CD14-positive monocyte (primary cell): ENCODE measurements around the gene SEC24D. TPM values are rescaled to one million over a fixed set of nuclear protein-coding genes. Genes with fewer than 3 reads are reported as not detected.

Source experiments
- DNase-seq, 3 donors: peaks; one replicate each; pipeline ENCODE4 v3.0.0-alpha.2; 2011 to 2022
- H2AFZ ChIP-seq: 2 replicates; pipeline ENCODE4 v1.6.0; 2012; ENCODE audit warnings: mild to moderate bottlenecking, low read depth, low read length, inconsistent platforms; ENCODE audit not compliant: insufficient read depth, poor library complexity, severe bottlenecking
- H3K27ac ChIP-seq, 2 donors: 1 replicate in 1 of 2; 2 replicates in 1 of 2; pipeline ENCODE4 v1.5.1; 2012 to 2013; ENCODE audit warnings: low read length in 2 of 2, control low read depth in 1 of 2, inconsistent platforms in 1 of 2, low read depth in 1 of 2, mild to moderate bottlenecking in 1 of 2
- H3K27me3 ChIP-seq, 2 donors: one replicate each; pipeline versions ENCODE4 v1.6.0 to v1.6.1; 2011 to 2013; ENCODE audit warnings: low read length in 2 of 2; ENCODE audit not compliant: control insufficient read depth in 2 of 2, insufficient read depth in 2 of 2
- H3K36me3 ChIP-seq, 2 donors: replicated peaks in 1 of 2; 1 replicate in 1 of 2; 2 replicates in 1 of 2; pipeline versions ENCODE4 v1.5.1 to v1.6.1; 2012 to 2013; ENCODE audit warnings: low read length in 2 of 2, control low read depth in 1 of 2, inconsistent platforms in 1 of 2, mild to moderate bottlenecking in 1 of 2; ENCODE audit not compliant: insufficient read depth in 2 of 2, control insufficient read depth in 1 of 2
- H3K4me1 ChIP-seq, 2 donors: 1 replicate in 1 of 2; 2 replicates in 1 of 2; pipeline versions ENCODE4 v1.5.1 to v1.6.1; 2012 to 2013; ENCODE audit warnings: low read length in 2 of 2, control low read depth in 1 of 2, inconsistent platforms in 1 of 2, mild to moderate bottlenecking in 1 of 2, moderate library complexity in 1 of 2; ENCODE audit not compliant: insufficient read depth in 2 of 2, control insufficient read depth in 1 of 2
- H3K4me2 ChIP-seq: replicated peaks from 2 replicates; pipeline ENCODE3; 2012; ENCODE audit warnings: low read length, moderate library complexity, mild to moderate bottlenecking; ENCODE audit not compliant: poor library complexity, severe bottlenecking; ENCODE audit errors: extremely low read depth
- H3K4me3 ChIP-seq, 3 experiments: fragments of 200-600 bp in 1 of 3; sonication (generic) in 1 of 3; replicated peaks in 1 of 3; 1 replicate in 2 of 3; 2 replicates in 1 of 3; pipeline ENCODE4 v1.5.1; 2011 to 2013; ENCODE audit warnings: low read length in 3 of 3, mild to moderate bottlenecking in 3 of 3, control low read depth in 2 of 3, low read depth in 2 of 3, inconsistent platforms in 1 of 3, moderate library complexity in 1 of 3
- H3K79me2 ChIP-seq: 2 replicates; pipeline ENCODE4 v1.6.0; 2012; ENCODE audit warnings: mild to moderate bottlenecking, control low read depth, inconsistent platforms, low read length, moderate library complexity; ENCODE audit not compliant: insufficient read depth
- H3K9ac ChIP-seq: 2 replicates; pipeline ENCODE4 v1.6.0; 2017; ENCODE audit warnings: low read length, mild to moderate bottlenecking; ENCODE audit not compliant: insufficient read depth, poor library complexity, severe bottlenecking
- H3K9me3 ChIP-seq, 2 donors: replicated peaks in 1 of 2; 1 replicate in 1 of 2; 2 replicates in 1 of 2; pipeline versions ENCODE4 v1.5.1 to v1.6.1; 2012 to 2013; ENCODE audit warnings: low read length in 2 of 2, control low read depth in 1 of 2; ENCODE audit not compliant: control insufficient read depth in 1 of 2, insufficient read depth in 1 of 2
- H4K20me1 ChIP-seq: 2 replicates; pipeline ENCODE4 v1.6.0; 2012; ENCODE audit warnings: mild to moderate bottlenecking, low read length, control low read depth, moderate library complexity; ENCODE audit not compliant: insufficient read depth
- H3K27ac Mint-ChIP-seq, 7 donors: one replicate each; pipeline ENCODE4 v1.8.0; 2020; ENCODE audit warnings: mild to moderate bottlenecking in 7 of 7, mixed read lengths in 7 of 7, moderate library complexity in 6 of 7, inconsistent platforms in 2 of 7
- H3K27me3 Mint-ChIP-seq, 3 donors: one replicate each; pipeline ENCODE4 v1.8.0; 2021 to 2022; ENCODE audit warnings: low read depth in 3 of 3, mild to moderate bottlenecking in 3 of 3, mixed read lengths in 3 of 3, moderate library complexity in 3 of 3, inconsistent platforms in 1 of 3
- H3K36me3 Mint-ChIP-seq, 2 donors: one replicate each; pipeline ENCODE4 v1.8.0; 2020; ENCODE audit warnings: mixed read lengths in 2 of 2, inconsistent platforms in 1 of 2, mild to moderate bottlenecking in 1 of 2
- H3K4me1 Mint-ChIP-seq: one replicate; pipeline ENCODE4 v1.8.0; 2020; ENCODE audit warnings: mild to moderate bottlenecking, mixed read lengths
- H3K4me3 Mint-ChIP-seq, 2 donors: one replicate each; pipeline ENCODE4 v1.8.0; 2020; ENCODE audit warnings: mild to moderate bottlenecking in 2 of 2, mixed read lengths in 2 of 2, moderate library complexity in 1 of 2
- H3K9me3 Mint-ChIP-seq, 7 donors: one replicate each; pipeline ENCODE4 v1.8.0; 2020 to 2022; ENCODE audit warnings: mixed read lengths in 7 of 7, mild to moderate bottlenecking in 6 of 7, moderate library complexity in 6 of 7, inconsistent platforms in 2 of 7
- CTCF ChIP-seq: fragments of 200-600 bp; IDR thresholded peaks from one replicate; pipeline ENCODE4 v1.8.0; 2022; ENCODE audit warnings: antibody characterized with exemption, mild to moderate bottlenecking
- WGBS: methylation state at CpG from one replicate; pipeline ENCODE4 v1.1.5; 2013; ENCODE audit warnings: missing lambda C conversion rate; ENCODE audit not compliant: insufficient coverage; 5-methylcytosine and 5-hydroxymethylcytosine counted together
- intact Hi-C, 2 donors: fragments of 100-400 bp; cut with micrococcal nuclease; formaldehyde crosslinking; loops; one replicate each; pipeline versions ENCODE4 v1.15.0 to v1.15.1; 2023
- polyA plus RNA-seq, 3 donors: library from polyadenylated mRNA; depleted of rRNA in 1 of 3; unstranded in 2 of 3; stranded (reverse) in 1 of 3; fragments of 300-500 nt in 2 of 3; fragments of >200 nt in 1 of 3; fragmentation: Illumina TruSeq in 2 of 3; gene quantifications; 1 replicate in 2 of 3; 2 replicates in 1 of 3; pipeline ENCODE4 v1.2.3, GENCODE V29; 2012 to 2021

SEC24D gene
- polyA plus RNA-seq, 3 donors = 16.8 to 31.3 (median 22.6) TPM

- no peaks in the 10 kb centered on the region for H3K4me1 ChIP-seq
- no peak overlapping the region for H3K9ac ChIP-seq
- no peak for DNase-seq
- no peaks in the 10 kb centered on the region for H3K27me3 ChIP-seq
- Mint-ChIP-seq H3K9me3 (no peaks in the 10 kb centered on the region), H3K36me3 (no peaks in the 10 kb centered on the region), H3K4me1 (no peaks in the 10 kb centered on the region), H3K27me3 (no peaks in the 10 kb centered on the region), H3K4me3 (no peak overlapping the region), H3K27ac (no peak overlapping the region)
- WGBS = no CpG with 5 or more reads among the region's 2 CpGs
- intact Hi-C loops = no loop called here
- no peak overlapping the region for H3K27ac ChIP-seq
- H3K9me3 ChIP-seq = no peaks in the 10 kb centered on the region
- H3K36me3 ChIP-seq = no peaks in the 10 kb centered on the region
- H4K20me1 ChIP-seq = no peaks in the 10 kb centered on the region
- no peak overlapping the region for H2AFZ ChIP-seq
- no peak overlapping the region for H3K4me3 ChIP-seq
- TF ChIP-seq CTCF = no peak
- H3K79me2 ChIP-seq = no peaks in the 10 kb centered on the region
- no peak overlapping the region for H3K4me2 ChIP-seq
These were observed 22.9 kb upstream of the SEC24D start for GRCh38 chr4:118858779-118859178.

DNA sequence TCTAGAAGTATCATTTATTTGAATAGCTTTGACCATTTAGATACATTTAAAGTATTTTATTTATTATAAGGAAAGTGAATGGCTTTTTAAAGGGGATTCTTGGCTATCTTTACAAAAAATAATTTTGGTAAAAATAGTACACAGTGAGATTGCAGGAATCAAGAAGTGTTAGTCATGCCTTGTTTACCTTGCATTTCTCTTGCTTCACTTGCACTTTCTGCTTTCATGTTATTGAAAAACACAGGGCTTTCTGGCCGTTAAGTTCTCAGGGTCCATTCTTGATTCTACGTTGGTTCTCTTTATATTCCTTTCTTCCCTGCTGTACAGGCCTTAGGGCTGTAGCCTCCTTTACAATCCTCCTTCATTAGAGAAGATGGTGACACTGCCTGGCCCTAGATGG lies 21.8 kb upstream of the SEC24D start:
- H3K4me2 ChIP-seq = no peak overlapping the region
- H3K9me3 Mint-ChIP-seq = no peaks in the 10 kb centered on the region
- no peaks in the 10 kb centered on the region for H4K20me1 ChIP-seq
- no peaks in the 10 kb centered on the region for H3K9me3 ChIP-seq
- H3K36me3 ChIP-seq = no peaks in the 10 kb centered on the region
- H3K4me3 ChIP-seq = no peak overlapping the region
- no peaks in the 10 kb centered on the region for H3K4me1 ChIP-seq
- H2AFZ ChIP-seq = no peak overlapping the region
- no peak overlapping the region for H3K27ac Mint-ChIP-seq
- WGBS = no CpG with 5 or more reads among the region's 2 CpGs
- no peak overlapping the region for H3K9ac ChIP-seq
- no peak overlapping the region for H3K27ac ChIP-seq
- H3K36me3 Mint-ChIP-seq = no peaks in the 10 kb centered on the region
- H3K79me2 ChIP-seq = no peaks in the 10 kb centered on the region
- no peaks in the 10 kb centered on the region for H3K27me3 ChIP-seq
- intact Hi-C loops = no loop called here
- H3K27me3 Mint-ChIP-seq = no peaks in the 10 kb centered on the region
- H3K4me1 Mint-ChIP-seq = no peaks in the 10 kb centered on the region
- TF ChIP-seq CTCF = no peak
- DNase-seq = no peak
- H3K4me3 Mint-ChIP-seq = no peak overlapping the region
